ENCODE measurements around the gene ANXA2R. TPM values are rescaled to one million over a fixed set of nuclear protein-coding genes. Genes with fewer than 3 reads are reported as not detected.

Gene ANXA2R
- total RNA-seq, 1 experiment from 2014 or later, result 0.20 TPM

DNA sequence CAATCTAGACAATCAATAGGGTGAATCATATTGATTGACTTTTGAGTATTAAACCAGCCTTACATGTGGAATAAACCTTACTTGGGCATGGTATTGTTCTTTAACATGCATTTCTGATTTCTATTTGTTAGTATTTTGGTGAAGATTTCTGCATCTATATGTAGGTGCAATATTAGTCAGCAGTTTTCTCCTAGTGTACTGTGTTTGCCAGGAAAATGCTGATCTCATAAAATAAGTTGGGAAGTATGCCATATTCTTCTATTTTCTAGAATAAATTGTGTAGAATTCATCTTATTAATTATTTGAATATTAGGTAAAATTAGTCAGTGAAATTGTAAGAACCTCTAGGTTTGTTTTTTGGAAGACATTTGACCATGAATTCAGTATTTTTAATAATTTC, 38.4 kb downstream of the ANXA2R start:
- Histone ChIP-seq H3K79me1 (ENCODE audit: insufficient read depth, low read depth, low read length, poor library complexity, severe bottlenecking) (no peaks in the 10 kb centered on the region), H2BK5ac (ENCODE audit: insufficient read length, low read length) (no peak overlapping the region), H2AFZ (ENCODE audit: low read length) (no peak overlapping the region), H2AK5ac (ENCODE audit: insufficient read length, low read length) (no peak overlapping the region), H3K4me1 (ENCODE audit: insufficient read depth, low read length) (no peaks in the 10 kb centered on the region), H2BK120ac (ENCODE audit: low read depth, low read length, poor library complexity, severe bottlenecking) (no peak overlapping the region), H4K8ac (replicated peaks; ENCODE audit: insufficient read length, low read depth, low read length) (no peak overlapping the region), H3K23ac (ENCODE audit: insufficient read length, low read depth, low read length) (no peak overlapping the region), H4K5ac (ENCODE audit: insufficient read length, low read depth, low read length) (no peak overlapping the region), H3K79me2 (ENCODE audit: insufficient read depth, low read length) (no peaks in the 10 kb centered on the region), H4K91ac (ENCODE audit: insufficient read length, low read depth, low read length) (no peak overlapping the region), H3T11ph (ENCODE audit: low read length) (no peak overlapping the region), H2BK15ac (ENCODE audit: low read depth, low read length) (no peak overlapping the region), H3K27me3 (ENCODE audit: insufficient read depth, low read length) (peaks cover 39% of the 10 kb centered on the region), H3K27ac (ENCODE audit: insufficient read length, low read depth, low read length) (no peak overlapping the region), H2BK12ac (ENCODE audit: insufficient read length, low read depth, low read length) (no peak overlapping the region), H3K4ac (ENCODE audit: low read depth, low read length) (no peak overlapping the region), H3K18ac (ENCODE audit: insufficient read length, low read depth, low read length) (no peak overlapping the region), H3K14ac (ENCODE audit: insufficient read depth, low read length) (no peak overlapping the region), H3K9ac (ENCODE audit: extremely low read depth, insufficient read length, low read length) (no peak overlapping the region), H3K23me2 (ENCODE audit: insufficient read length, low read depth, low read length, poor library complexity, severe bottlenecking) (peaks cover 6% of the 10 kb centered on the region), H2BK20ac (ENCODE audit: low read depth, low read length, poor library complexity, severe bottlenecking) (no peak overlapping the region), H4K20me1 (ENCODE audit: control insufficient read depth, insufficient read depth, insufficient read length) (no peaks in the 10 kb centered on the region), H3K9me3 (ENCODE audit: control insufficient read depth, low read depth, low read length) (no peaks in the 10 kb centered on the region), H3K4me2 (ENCODE audit: insufficient read depth, insufficient read length, low read length) (no peak overlapping the region), H3K56ac (ENCODE audit: insufficient read length, low read depth, low read length) (no peak overlapping the region)
- H3K27me3 Mint-ChIP-seq (ENCODE audit: low read depth), result peaks cover 85% of the 10 kb centered on the region
- no peaks in the 10 kb centered on the region for H3K9me3 Mint-ChIP-seq
- H3K4me1 Mint-ChIP-seq, result peaks cover 12 to 14% of the 10 kb centered on the region in 2 experiments
- H3K4me3 Mint-ChIP-seq, result no peak overlapping the region
- DNase-seq, result no peak
- no peaks in the 10 kb centered on the region for H3K36me3 Mint-ChIP-seq (ENCODE audit: insufficient read depth in 1 of 3, low read depth in 3 of 3)
- no peak overlapping the region for H3K27ac Mint-ChIP-seq
- TF ChIP-seq, protein P1, sequence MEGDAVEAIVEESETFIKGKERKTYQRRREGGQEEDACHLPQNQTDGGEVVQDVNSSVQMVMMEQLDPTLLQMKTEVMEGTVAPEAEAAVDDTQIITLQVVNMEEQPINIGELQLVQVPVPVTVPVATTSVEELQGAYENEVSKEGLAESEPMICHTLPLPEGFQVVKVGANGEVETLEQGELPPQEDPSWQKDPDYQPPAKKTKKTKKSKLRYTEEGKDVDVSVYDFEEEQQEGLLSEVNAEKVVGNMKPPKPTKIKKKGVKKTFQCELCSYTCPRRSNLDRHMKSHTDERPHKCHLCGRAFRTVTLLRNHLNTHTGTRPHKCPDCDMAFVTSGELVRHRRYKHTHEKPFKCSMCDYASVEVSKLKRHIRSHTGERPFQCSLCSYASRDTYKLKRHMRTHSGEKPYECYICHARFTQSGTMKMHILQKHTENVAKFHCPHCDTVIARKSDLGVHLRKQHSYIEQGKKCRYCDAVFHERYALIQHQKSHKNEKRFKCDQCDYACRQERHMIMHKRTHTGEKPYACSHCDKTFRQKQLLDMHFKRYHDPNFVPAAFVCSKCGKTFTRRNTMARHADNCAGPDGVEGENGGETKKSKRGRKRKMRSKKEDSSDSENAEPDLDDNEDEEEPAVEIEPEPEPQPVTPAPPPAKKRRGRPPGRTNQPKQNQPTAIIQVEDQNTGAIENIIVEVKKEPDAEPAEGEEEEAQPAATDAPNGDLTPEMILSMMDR (conservative IDR thresholded peaks at IDR 0.05), result no peak

Data from H9 (cell line).